ENCODE data around the gene CORO6.

The CORO6 gene

GRCh38 chr17:29613856-29614255, 8.9 kb downstream of the CORO6 start:
- DNase-seq (ENCODE audit: insufficient read length, low spot score) = no peak
- FAIRE-seq = no peak

DNA sequence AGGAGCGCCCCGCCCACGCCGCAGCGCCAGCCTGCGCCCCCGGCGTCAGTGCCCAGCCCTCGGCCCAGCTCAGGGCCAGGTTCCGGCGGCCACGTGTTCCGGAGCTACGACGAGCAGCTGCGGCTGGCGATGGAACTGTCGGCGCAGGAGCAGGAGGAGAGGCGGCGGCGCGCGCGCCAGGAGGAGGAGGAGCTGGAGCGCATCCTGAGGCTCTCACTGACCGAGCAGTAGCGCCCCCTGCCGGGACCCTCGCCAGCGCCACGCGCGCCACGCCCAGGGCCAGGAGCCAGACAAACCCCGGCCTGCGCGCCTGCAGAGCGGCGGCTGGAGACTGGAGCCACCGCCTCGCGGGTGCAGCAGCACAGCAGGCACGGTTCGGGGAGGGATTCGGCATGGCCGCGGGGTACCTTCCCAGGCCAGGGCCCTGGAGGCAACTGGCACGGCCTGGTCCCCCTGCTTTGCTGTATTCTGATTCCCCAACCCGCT, 9.3 kb downstream of the CORO6 start:
- FAIRE-seq (peak; percentile 28), DNase-seq (ENCODE audit: insufficient read length, low spot score) (peak; percentile 81)

GRCh38 chr17:29612404-29613280, 10.1 kb downstream of the CORO6 start:
- DNase-seq (ENCODE audit: insufficient read length, low spot score) (no peak), FAIRE-seq (no peak)

DNA sequence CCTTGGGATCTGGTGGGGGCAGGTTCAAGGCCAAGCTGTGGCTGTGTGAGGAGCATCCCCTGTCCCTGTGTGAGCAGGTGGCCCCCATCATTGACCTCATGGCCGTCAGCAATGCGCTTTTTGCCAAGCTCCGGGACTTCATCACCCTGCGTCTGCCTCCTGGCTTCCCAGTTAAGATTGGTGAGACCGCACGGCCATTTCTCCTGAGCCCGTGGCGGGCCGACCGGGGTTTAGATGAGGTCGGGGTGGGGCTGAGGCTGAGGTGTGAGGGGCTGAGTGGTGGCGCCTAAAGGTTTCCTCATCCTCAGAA, 10.7 kb downstream of the CORO6 start:
- DNase-seq (ENCODE audit: insufficient read length, low spot score) = no peak
- no peak for FAIRE-seq

- FAIRE-seq (no peak), DNase-seq (ENCODE audit: insufficient read length, low spot score) (no peak)
Measured at GRCh38 chr17:29611351-29612093, 11.2 kb downstream of the CORO6 start.

DNA sequence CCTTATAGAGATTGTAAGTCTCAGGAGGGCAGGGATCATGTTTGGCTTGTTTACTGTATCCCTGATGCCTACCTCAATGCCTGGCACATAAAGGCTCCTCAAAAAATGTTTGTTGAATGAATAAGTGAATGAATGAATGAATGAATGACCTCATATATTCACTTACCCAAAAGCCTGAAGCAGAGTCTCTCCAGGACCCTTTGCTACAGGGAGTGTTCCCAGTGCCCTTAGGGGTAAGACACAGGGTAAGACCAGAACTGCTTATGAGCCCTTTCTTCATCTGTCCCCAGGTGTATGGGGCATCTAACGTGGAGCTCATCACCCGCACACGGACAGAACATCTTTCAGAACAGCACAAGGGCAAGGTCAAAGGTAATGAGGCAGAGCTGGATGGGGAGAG, 12.3 kb downstream of the CORO6 start:
- no peak for DNase-seq (ENCODE audit: insufficient read length, low spot score)
- FAIRE-seq = no peak

DNA sequence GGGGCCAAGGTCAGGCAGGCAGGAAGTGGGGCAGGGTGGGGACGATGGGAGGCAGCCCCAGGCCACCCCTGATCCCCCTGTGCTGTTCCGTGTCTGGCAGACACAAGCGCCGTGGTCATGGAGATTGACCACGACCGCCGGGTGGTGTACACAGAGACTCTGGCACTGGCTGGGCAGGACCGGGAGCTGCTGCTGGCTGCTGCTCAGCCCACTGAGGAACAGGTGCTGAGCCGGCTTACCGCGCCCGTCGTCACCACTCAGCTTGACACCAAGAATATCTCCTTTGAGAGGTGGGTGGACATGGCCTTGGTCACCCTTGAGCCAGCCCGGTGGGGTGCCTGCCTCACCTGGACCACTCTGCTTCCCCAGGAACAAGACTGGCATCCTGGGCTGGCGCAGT, 13.7 kb downstream of the CORO6 start:
- DNase-seq (ENCODE audit: insufficient read length, low spot score) (no peak), FAIRE-seq (no peak)

- FAIRE-seq (no peak), DNase-seq (ENCODE audit: insufficient read length, low spot score) (no peak)
Measured at GRCh38 chr17:29607557-29608195, 15.0 kb downstream of the CORO6 start.

- FAIRE-seq = no peak
Measured at GRCh38 chr17:29603109-29603674, 19.5 kb downstream of the CORO6 start.

DNA sequence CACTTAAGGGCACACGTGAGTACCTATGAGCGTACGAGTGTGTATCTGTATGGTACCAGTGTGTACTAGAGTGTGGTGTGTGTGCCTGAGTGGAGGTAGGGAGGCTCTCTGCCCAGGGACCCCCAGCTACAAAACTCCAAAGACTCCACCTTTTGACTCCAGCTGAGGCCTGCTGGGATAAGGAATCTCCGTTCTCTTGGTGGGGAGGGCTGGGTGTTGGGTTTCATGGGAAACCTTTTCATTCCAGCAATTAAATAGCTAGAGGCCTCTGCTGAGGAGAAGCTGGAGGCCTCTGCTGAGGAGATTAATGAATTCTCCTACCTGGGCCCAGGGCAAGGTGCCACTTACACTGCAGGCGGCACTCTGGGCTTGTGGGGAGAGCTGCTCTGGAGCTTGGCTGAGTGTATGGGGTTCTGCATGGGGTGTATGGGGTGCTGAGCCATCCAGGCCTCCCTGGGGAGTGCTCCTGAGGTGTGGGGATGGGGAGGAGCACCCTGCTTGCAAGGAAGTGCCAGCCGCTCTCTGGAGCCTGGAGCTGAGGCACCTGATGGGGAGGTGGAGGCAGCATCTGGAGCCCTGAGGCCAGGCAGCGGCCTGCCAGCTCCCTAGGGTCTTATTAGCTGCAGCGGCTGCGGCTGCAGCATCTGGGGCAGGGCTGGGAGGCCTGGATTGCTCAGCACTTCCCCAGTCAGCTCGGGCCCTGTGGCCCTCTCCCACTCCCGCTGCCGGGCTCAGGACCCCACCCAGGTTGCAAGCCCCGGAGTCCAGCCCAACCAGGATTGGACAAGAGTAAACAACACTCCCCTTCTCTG, 25.1 kb downstream of the CORO6 start:
- DNase-seq (ENCODE audit: insufficient read length, low spot score) (no peak), FAIRE-seq (no peak)

More at GRCh38 chr17:29603109-29603674, 19.5 kb downstream of the CORO6 start:
- DNase-seq (ENCODE audit: insufficient read length, low spot score) = no peak

DNA sequence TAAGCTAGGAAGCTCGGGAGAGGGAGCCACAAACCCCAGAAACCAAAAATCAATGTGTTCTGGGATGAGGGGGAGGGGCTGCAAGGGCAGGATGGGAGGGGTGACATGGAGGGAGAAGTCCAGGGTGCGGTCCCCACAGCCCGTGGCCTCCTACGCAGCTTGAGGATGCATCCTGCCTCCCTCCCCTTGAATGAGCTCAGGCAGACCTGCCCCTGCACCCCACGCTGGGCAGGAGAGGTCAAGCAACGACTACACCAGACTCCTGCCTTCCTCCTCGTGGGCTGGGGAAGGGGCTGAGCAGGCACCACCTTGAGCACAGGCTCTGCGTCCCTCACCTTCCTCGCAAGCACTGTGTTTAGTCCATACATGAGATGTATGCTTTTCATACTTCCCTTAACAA, 25.9 kb downstream of the CORO6 start:
- DNase-seq (ENCODE audit: insufficient read length, low spot score) (no peak), FAIRE-seq (no peak)

DNA sequence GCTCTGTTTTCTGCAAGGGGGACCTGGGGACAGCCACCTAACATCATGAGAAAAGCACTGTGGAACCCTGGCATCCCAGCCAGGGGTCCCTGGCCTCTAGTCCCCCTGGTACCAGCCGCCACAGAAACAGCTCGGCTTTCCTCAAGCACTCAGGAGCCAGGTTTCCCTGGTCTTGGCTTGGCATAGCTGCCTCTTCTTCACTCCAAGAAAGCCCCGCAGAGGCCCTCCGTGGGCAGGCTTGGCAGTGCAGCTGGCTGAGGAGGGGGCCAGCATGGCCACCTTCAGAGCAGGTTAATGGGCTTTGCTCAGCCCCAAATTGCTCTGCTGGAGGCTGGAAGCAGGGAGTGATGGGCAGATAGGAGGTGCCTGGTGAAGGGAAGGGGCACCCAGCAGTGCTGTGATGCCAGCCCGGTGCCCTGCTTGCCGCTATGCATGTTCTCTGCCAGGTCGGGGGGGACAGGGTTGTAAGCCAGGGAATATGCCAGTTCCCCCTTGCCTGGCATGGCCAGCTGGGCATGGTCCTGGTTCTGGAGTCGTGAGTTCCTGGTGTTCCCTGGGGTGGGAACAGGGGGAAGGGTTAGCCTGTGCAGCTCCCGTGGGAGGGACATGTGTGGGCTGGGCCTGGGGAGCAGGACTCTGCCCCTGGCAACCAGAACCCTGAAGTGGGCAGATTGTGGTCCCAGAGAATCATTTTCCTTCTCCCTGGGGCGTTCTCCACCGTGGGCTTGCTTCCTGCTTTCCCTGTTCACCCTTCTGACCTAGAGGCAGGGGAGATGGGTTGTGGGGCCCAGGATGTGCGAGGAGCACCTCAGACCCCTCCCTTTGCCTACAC, 26.6 kb downstream of the CORO6 start:
- no peak for DNase-seq (ENCODE audit: insufficient read length, low spot score)
- no peak for FAIRE-seq

DNA sequence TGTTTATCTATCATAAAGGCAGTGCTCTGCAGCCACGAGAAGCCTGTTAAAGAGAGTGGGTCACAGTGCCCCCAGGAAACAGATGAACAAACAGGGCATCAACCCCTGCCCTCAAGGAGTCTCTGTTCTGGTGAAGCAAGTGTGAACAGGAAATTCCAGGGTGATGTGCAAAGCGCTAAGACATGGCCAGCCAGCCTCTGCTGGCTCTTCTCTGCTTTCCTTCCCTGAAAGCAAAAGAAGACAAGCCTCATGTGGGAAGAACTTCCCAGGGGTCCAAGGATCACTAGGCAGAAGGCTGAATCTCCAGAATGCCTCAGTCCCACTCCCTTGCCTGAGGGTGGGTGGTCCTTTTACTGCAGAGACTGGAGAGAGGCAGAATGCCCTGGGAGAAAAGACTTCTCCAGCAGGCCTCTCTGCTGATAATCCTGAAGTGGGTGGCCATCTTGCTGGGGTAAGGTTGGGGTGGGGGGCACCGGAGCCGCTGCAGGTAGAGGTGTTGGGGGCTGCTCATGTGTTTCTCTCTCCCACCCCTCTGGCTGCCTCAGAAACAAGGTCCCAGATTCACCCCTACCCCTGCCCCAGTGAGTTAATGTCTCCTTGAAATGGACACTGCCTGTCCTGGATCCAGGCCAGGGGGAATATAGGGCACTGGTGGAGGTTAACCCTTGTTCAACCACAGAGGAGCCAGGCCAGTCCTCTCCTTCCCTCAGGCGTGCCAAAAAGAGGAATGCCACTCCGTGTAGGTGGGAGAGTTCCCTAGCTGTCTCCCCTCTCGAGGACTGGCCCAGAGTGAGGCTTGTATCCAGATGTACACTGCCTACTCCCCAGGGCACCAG, 27.4 kb downstream of the CORO6 start:
- FAIRE-seq (no peak), DNase-seq (ENCODE audit: insufficient read length, low spot score) (no peak)

- DNase-seq (ENCODE audit: insufficient read length, low spot score) = no peak
- FAIRE-seq = no peak
Measured at GRCh38 chr17:29594519-29595090, 28.1 kb downstream of the CORO6 start.

GRCh38 chr17:29593591-29594518, 28.9 kb downstream of the CORO6 start:
- FAIRE-seq = no peak
- DNase-seq (ENCODE audit: insufficient read length, low spot score) = no peak

DNA sequence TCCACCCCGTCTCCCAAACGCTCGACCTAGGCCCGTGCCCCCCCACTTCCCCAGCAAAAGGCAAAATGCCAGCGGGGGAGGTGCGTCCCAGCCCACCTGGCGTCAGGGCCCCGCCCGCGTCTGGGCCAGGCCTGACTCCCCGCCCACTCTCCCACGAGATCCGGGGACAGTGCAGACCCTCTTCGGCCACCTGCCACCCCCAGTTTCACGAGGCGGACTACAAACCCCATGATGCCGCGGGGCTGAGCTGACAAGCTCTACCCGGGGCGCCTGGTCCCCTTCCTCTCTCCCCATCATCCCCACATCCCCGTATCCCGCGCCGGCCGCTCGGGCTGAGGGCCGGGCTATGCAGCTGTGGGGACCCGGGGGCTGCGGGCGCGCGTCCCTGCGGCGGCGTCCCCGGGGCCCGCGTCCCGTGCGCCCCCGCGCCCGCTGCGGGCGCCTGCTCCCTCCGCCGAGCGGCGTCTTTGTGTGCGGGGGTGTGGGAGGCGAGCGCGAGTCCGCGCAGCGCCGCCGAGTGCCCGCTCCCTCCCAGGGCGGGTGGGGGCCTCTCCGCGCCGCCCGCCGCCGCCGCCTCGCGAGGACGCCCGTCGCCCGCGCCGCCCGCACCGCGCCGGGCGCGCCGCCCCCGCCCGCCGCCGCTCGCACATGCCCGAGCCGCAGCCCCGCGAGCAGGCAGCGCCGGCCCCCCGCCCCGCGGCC, 29.7 kb downstream of the CORO6 start, which contains the start of gene ANKRD13B:
ANKRD13B (plus strand) TSS at position 283 of the 702 bp plus-strand sequence. CDS start 490 bp downstream, outside the sequence.
- DNase-seq (ENCODE audit: insufficient read length, low spot score) = no peak
- no peak for FAIRE-seq
